Measurements from ENCODE around the gene FN1.

Gene FN1

GRCh38 chr2:215380699-215381098, 55.2 kb downstream of the FN1 start:
- no peak for DNase-seq

GRCh38 chr2:215379948-215380347, 55.9 kb downstream of the FN1 start:
- no peak for DNase-seq

GRCh38 chr2:215379039-215379438, 56.8 kb downstream of the FN1 start:
- DNase-seq: no peak

- DNase-seq: no peak
Measured at GRCh38 chr2:215378045-215378444, 57.8 kb downstream of the FN1 start.

- no peak for DNase-seq
Measured at GRCh38 chr2:215377283-215377682, 58.6 kb downstream of the FN1 start.

GRCh38 chr2:215376103-215376780, 59.6 kb downstream of the FN1 start:
- DNase-seq: no peak

GRCh38 chr2:215375467-215375830, 60.4 kb downstream of the FN1 start:
- DNase-seq: no peak

- DNase-seq: no peak
Measured at GRCh38 chr2:215374642-215375466, 61.0 kb downstream of the FN1 start.

GRCh38 chr2:215374002-215374401, 61.9 kb downstream of the FN1 start:
- no peak for DNase-seq

GRCh38 chr2:215372968-215373649, 62.8 kb downstream of the FN1 start:
- no peak for DNase-seq

- DNase-seq: no peak
Measured at GRCh38 chr2:215371915-215372897, 63.7 kb downstream of the FN1 start.

- no peak for DNase-seq
Measured at GRCh38 chr2:215370112-215370965, 65.5 kb downstream of the FN1 start.

- no peak for DNase-seq
Measured at GRCh38 chr2:215369181-215369760, 66.6 kb downstream of the FN1 start.

GRCh38 chr2:215368493-215368809, 67.4 kb downstream of the FN1 start:
- no peak for DNase-seq

- DNase-seq: no peak
Measured at GRCh38 chr2:215367662-215368492, 68.0 kb downstream of the FN1 start.

GRCh38 chr2:215366440-215367032, 69.3 kb downstream of the FN1 start:
- DNase-seq: no peak

GRCh38 chr2:215365184-215365658, 70.6 kb downstream of the FN1 start:
- no peak for DNase-seq

GRCh38 chr2:215364157-215365155, 71.4 kb downstream of the FN1 start:
- DNase-seq: no peak
